ENCODE data around the gene CHRM1. TPM values are rescaled to one million over a fixed set of nuclear protein-coding genes. Genes with fewer than 3 reads are reported as not detected.
A peak's percentile ranks its signal among the peaks of the same experiment; 100 is the strongest.
"Not testable (repeated sequence)": the region's sequence is repeated elsewhere in the genome, so short reads cannot be mapped to it uniquely, and the experiment has no call there.

The CHRM1 gene
- not detected for total RNA-seq

GRCh38 chr11:62921201-62921572 lies at the start of gene CHRM1:
TSS of gene CHRM1 (minus strand) at chr11:62921363. CDS start at chr11:62911100, 10,263 bp downstream.
- no peak for DNase-seq (ENCODE audit: low spot score)
- intact Hi-C loops (cut with DNase I) = no loop called here
- no peak for ATAC-seq

GRCh38 chr11:62965574-62965973 lies 44.4 kb upstream of the CHRM1 start:
- intact Hi-C loops (cut with DNase I) = loop anchor here (1.0 kb wide), 1 partner anchor 24 kb away; no protein-coding TSS in a partner anchor
- no peak for DNase-seq (ENCODE audit: low spot score)
- ATAC-seq = no peak

GRCh38 chr11:62962391-62962790 lies 41.2 kb upstream of the CHRM1 start:
- DNase-seq (ENCODE audit: low spot score) (no peak), ATAC-seq (no peak)

GRCh38 chr11:62961017-62961570 lies 39.9 kb upstream of the CHRM1 start:
- intact Hi-C loops (cut with DNase I) = no loop called here
- ATAC-seq (no peak), DNase-seq (ENCODE audit: low spot score) (peak; percentile 25)

More at GRCh38 chr11:62962391-62962790, 41.2 kb upstream of the CHRM1 start:
- intact Hi-C loops (cut with DNase I) = no loop called here

- intact Hi-C loops (cut with DNase I) = no loop called here
- DNase-seq (ENCODE audit: low spot score) = no peak
- no peak for ATAC-seq
These were observed 38.3 kb upstream of the CHRM1 start for GRCh38 chr11:62959422-62959980.

- peak; percentile 83 for ATAC-seq
- DNase-seq (ENCODE audit: low spot score) = peak; percentile 59
- intact Hi-C loops (cut with DNase I) = no loop called here
These were observed 37.6 kb upstream of the CHRM1 start for GRCh38 chr11:62958547-62959421.

- intact Hi-C loops (cut with DNase I) = no loop called here
- ATAC-seq = no peak
- no peak for DNase-seq (ENCODE audit: low spot score)
These were observed 36.0 kb upstream of the CHRM1 start for GRCh38 chr11:62957147-62957546.

GRCh38 chr11:62954478-62954877 lies 33.3 kb upstream of the CHRM1 start:
- no peak for ATAC-seq
- intact Hi-C loops (cut with DNase I) = no loop called here
- DNase-seq (ENCODE audit: low spot score) = no peak

GRCh38 chr11:62953811-62954210 lies 32.6 kb upstream of the CHRM1 start:
- intact Hi-C loops (cut with DNase I) = no loop called here
- ATAC-seq = no peak
- DNase-seq (ENCODE audit: low spot score) = peak; percentile 22

- ATAC-seq (no peak), DNase-seq (ENCODE audit: low spot score) (peak; percentile 36)
- intact Hi-C loops (cut with DNase I) = no loop called here
These were observed 27.7 kb upstream of the CHRM1 start for GRCh38 chr11:62948765-62949320.

GRCh38 chr11:62945538-62945937 lies 24.4 kb upstream of the CHRM1 start:
- DNase-seq (ENCODE audit: low spot score); ATAC-seq; intact Hi-C loops (cut with DNase I): not testable (repeated sequence)

- DNase-seq (ENCODE audit: low spot score); ATAC-seq; intact Hi-C loops (cut with DNase I): not testable (repeated sequence)
These were observed 16.4 kb upstream of the CHRM1 start for GRCh38 chr11:62937528-62937927.

GRCh38 chr11:62934496-62934785 lies 13.3 kb upstream of the CHRM1 start:
- intact Hi-C loops (cut with DNase I) = no loop called here
- no peak for ATAC-seq

GRCh38 chr11:62933750-62934495 lies 12.8 kb upstream of the CHRM1 start:
- intact Hi-C loops (cut with DNase I) = no loop called here

More at GRCh38 chr11:62934496-62934785, 13.3 kb upstream of the CHRM1 start:
- no peak for DNase-seq (ENCODE audit: low spot score)

GRCh38 chr11:62933285-62933684 lies 12.1 kb upstream of the CHRM1 start:
- intact Hi-C loops (cut with DNase I) = no loop called here
- ATAC-seq (no peak), DNase-seq (ENCODE audit: low spot score) (no peak)

More at GRCh38 chr11:62933750-62934495, 12.8 kb upstream of the CHRM1 start:
- DNase-seq (ENCODE audit: low spot score) (no peak), ATAC-seq (no peak)

GRCh38 chr11:62931499-62932278 lies 10.5 kb upstream of the CHRM1 start:
- ATAC-seq (no peak), DNase-seq (ENCODE audit: low spot score) (no peak)
- intact Hi-C loops (cut with DNase I) = no loop called here

GRCh38 chr11:62930666-62931065 lies 9.5 kb upstream of the CHRM1 start:
- ATAC-seq (no peak), DNase-seq (ENCODE audit: low spot score) (no peak)
- intact Hi-C loops (cut with DNase I) = no loop called here

- ATAC-seq (no peak), DNase-seq (ENCODE audit: low spot score) (no peak)
- intact Hi-C loops (cut with DNase I) = no loop called here
These were observed 9.0 kb upstream of the CHRM1 start for GRCh38 chr11:62930157-62930556.
